Epithelial cell of prostate (primary cell): Measurements from ENCODE around the gene ZYX.

Experiments used
- DNase-seq: peaks from one replicate; pipeline ENCODE4 v3.0.0-alpha.2; 2011; ENCODE audit warnings: low read depth, low spot score
- H3K27ac ChIP-seq: fragments of 450-650 bp; 2 replicates; pipeline ENCODE4 v1.5.1; 2017; ENCODE audit warnings: mild to moderate bottlenecking

ZYX gene, protein sequence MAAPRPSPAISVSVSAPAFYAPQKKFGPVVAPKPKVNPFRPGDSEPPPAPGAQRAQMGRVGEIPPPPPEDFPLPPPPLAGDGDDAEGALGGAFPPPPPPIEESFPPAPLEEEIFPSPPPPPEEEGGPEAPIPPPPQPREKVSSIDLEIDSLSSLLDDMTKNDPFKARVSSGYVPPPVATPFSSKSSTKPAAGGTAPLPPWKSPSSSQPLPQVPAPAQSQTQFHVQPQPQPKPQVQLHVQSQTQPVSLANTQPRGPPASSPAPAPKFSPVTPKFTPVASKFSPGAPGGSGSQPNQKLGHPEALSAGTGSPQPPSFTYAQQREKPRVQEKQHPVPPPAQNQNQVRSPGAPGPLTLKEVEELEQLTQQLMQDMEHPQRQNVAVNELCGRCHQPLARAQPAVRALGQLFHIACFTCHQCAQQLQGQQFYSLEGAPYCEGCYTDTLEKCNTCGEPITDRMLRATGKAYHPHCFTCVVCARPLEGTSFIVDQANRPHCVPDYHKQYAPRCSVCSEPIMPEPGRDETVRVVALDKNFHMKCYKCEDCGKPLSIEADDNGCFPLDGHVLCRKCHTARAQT

DNA sequence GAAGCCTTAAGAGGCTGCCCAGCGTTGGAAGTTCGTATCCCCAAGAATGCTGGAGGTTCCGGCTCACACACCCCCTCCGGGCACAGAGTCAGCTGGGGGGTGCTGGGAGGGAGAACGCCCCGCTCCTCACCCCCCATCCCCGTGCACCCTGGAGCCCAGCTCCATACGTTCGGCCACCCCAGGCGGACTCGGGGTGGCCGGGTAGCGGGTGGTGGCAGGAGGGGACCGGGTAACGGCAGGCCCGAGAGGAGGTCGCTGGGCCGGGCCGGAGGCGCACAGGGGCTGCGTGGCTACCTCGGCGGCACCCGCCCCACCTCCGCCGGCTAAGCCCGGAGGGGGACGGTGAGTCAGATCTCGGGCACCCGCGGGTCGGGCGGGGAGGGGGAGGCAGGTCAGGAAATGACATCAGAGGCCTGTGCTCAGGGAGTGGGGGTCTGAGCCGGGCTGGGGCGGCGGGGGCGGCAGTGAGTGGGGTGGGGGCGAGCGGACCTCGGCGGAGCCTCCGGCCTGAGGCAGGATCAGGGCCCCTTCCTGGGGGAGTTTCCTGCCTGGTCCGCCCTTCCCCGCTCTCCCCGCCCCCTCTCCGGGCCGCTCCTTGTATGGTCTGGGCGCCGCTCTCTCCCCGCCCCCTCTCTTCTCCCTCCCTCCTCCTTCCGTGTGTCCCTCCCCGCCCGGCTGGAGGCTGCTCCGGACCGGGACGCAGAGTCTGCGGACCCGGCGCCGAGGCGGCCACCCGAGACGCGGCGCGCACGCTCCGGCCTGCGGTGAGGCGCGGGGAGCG lies at the start of gene ZYX:
TSS of gene ZYX (plus strand) at position 700 of the 781 bp plus-strand sequence. CDS start 227 bp downstream, outside the sequence.
- peak within 1 kb of the TSS; percentile 97 for H3K27ac ChIP-seq
- DNase-seq: peak; percentile 55

DNA sequence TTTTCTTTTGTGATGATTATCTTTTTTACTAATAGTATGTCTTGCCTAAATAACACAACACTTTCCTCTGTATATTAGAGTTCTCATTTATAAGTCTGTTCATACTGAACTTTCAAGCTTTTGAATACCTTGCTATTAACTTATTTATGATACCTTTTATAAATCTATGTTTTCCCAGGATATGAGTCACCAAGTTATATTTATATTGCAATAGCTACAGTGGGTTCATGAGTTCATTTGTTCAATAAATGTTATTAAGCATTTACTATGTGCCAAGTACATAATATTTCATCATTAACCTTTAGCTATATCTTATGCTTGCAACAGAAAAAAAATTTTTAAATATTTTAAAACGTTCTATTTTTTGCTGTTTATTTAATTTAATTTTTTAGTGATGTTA lies 46.9 kb upstream of the ZYX start:
- no peak overlapping the region for H3K27ac ChIP-seq
- DNase-seq: no peak

DNA sequence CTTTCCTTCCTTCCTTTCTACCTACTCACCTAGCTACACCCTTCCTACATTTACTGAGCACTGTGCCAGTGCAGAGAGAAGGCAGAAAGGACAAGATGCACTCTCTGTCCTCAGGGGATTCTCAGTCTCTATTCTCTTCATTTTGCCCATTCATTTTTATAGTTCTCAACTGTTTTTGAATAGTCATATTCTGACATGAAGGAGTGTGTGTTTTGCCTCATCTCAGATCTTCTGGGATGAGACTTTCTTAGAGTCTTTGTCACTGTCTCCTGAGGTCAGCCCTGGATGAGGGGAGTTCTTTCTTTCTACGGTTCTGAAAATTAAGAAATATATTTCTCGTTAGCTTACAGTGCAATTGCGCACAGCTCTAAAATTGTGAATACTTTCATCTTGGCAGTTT lies 43.9 kb upstream of the ZYX start:
- H3K27ac ChIP-seq: no peak overlapping the region
- DNase-seq: no peak

DNA sequence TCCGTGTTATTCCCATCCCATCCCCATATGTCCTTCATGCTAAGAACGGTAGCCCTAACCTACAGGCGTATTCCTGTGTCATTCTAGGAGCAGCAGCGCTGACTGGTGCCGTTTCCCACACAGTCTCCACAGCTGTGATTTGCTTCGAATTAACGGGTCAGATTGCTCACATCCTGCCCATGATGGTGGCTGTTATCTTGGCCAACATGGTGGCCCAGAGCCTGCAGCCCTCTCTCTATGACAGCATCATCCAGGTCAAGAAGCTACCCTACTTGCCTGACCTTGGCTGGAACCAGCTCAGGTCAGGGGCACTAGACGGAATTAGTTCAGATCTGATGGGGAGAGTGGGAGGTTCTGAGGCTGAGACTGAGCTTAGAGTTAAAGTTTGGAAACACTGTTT lies 39.3 kb upstream of the ZYX start:
- no peak overlapping the region for H3K27ac ChIP-seq
- DNase-seq: no peak

DNA sequence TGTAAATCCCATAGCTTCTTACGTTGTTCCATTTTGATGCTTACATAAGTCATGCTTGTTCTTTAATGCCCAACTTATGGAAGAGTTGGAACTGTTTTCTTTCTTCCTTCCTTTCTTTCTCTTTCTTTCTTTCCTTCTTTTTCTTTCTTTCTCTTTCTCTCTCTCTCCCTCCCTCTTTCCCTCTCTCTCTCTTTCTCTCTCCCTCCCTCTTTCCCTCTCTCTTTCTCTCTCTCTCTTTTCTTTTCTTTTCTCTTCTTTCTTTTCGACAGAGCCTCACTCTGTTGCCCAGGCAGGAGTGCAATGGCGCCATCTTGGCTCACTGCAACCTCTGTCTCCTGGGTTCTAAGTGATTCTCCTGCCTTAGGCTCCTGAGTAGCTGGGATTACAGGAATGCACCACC lies 37.5 kb upstream of the ZYX start:
- DNase-seq: no peak
- H3K27ac ChIP-seq: no peak overlapping the region

DNA sequence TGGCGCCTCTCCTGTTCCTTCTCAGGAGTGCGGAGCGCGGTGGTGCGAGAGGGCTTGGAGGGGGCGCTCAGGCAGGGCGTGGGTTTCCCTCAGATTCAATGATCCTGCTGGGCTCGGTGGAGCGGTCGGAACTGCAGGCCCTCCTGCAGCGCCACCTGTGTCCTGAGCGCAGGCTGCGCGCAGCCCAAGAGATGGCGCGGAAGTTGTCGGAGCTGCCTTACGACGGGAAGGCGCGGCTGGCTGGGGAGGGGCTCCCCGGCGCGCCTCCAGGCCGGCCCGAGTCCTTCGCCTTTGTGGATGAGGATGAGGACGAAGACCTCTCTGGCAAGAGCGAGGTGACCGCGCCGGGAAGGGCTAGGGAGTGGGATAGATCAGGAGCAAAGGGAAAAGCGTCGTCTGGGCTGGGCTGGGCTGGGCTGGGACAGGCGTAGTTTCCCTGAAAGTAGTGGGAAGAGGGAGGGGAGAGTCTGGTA lies 35.7 kb upstream of the ZYX start:
- no peak for DNase-seq
- no peak overlapping the region for H3K27ac ChIP-seq

DNA sequence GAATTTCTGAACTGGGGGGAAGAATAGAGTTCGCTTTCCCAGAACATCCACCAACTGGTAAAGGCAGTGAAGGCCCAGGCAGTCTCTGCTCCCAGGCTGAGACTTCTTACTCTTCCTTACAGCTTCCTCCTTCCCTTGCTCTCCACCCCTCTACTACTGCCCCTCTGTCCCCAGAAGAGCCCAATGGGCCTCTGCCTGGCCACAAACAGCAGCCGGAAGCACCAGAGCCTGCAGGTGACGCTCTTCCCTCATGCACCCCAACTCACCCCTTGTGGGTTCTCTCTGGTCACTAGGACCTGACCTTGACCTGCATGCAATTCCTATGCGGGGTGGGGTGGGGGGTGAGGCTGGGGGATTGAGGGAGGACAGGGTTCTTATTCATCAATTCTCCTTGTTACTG lies 35.1 kb upstream of the ZYX start:
- no peak for DNase-seq
- H3K27ac ChIP-seq: no peak overlapping the region

DNA sequence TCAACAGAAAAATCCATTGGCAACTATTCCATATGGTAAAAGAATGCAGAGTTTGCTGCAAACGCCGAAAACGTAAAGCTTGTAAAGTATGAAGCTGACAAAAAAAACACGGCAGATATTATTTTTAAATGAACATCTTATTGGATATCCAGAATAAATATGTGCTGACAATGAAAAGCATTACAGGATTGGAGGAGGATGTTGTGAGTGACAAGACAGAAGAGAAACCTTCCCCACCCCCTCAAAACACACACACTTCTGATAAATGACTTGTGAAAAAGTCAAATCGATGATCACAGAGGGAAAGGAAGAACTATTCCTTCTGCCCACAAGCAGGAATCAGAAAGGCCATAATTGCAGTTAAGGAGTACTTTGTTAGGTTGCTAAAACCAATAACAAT lies 33.2 kb upstream of the ZYX start:
- no peak overlapping the region for H3K27ac ChIP-seq
- no peak for DNase-seq

DNA sequence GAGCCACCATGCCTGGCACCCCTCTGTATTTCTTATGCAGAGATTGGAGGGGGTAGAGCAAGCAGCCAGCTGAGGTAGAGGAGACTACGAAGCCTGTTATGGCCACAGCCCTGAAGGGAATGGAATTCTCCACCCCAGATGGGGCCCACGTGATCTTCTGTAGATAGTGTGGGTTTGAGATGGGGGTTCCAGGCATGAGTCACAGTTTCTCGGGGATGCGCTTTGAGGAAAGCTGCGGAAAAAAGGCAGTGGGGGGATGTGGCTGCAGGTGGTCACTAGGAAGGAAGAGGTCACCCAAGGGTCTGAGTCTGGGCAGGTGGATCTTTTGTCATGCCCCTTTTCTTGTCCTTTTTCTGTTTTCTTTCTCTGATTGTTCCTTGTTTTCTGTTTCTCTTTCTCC lies 30.1 kb upstream of the ZYX start:
- H3K27ac ChIP-seq: no peak overlapping the region
- no peak for DNase-seq

DNA sequence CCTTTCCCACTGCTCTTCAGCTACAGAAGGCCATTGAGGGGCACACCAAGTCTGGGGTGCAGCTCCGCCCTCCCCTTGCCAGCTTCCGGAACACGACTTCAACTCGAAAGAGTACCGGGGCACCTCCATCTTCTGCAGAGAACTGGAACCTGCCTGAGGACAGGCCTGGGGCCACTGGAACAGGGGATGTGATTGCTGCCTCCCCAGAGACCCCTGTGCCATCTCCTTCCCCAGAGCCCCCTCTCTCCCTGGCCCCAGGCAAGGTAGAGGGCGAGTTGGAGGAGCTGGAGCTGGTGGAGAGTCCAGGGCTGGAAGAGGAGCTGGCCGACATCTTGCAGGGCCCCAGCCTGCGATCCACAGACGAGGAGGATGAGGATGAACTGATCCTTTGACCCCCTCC lies 29.6 kb upstream of the ZYX start:
- H3K27ac ChIP-seq: no peak overlapping the region
- DNase-seq: no peak

DNA sequence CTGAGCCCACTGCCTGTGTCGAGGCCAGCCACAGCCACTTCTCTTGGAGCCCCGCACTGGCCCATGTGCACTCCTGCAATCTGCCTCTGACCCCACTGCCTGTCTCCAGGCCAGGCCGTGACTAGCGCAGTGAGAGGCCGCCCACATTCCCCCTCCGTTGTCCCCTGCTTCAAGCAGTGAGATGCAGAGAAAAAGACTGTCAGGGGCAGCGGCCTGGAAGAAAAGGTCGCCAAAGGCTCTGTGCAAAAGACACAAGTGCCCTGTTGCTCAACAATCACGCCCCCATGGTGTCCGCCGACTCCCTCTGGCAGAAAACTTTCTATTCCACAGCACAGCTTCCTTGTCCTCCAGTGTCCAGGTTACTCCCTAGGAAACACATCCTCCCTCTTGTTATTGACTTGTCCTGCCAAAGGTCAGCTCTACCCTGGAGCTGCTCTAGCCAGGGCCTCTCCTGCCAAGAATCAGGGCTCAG lies 28.6 kb upstream of the ZYX start:
- no peak for DNase-seq
- no peak overlapping the region for H3K27ac ChIP-seq

DNA sequence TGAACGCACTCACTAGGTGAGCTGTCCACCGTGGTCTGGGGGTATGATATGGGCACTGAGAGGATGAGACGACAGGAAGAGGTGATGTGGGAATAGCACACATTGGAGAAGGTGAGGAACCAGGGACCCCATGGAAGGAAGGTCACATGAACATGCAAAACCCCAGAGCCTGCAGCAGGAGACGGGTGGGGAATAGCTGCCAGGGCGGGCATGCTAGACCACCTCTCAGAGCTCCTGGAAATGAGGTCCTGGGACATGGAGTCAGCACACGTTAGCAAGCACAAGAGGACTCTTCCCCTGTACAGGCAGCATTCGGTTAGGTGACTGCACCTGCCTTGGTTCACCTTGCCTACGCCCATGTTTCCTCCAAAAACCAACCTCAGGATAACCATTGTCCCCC lies 26.8 kb upstream of the ZYX start:
- no peak for DNase-seq
- no peak overlapping the region for H3K27ac ChIP-seq

DNA sequence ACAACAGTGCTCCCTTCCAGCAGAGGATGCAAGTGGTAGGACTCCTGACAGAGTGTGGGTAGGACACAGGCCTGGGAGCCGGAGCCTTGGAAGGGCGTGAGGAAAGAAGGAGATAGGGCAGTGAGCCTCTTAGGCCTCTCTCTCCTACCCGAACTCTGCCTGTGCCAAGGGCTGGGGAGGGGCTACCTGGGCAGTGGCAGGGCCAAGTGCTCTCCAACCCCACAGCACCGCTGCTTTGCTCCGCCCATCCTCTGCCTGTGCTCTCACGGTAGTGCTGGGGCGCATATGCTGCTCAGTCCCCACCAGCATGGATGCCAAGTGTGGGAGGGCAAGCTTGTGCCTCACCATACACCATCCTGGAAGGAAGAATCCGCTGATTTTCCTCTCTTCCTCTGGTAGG lies 26.2 kb upstream of the ZYX start:
- DNase-seq: no peak
- no peak overlapping the region for H3K27ac ChIP-seq

DNA sequence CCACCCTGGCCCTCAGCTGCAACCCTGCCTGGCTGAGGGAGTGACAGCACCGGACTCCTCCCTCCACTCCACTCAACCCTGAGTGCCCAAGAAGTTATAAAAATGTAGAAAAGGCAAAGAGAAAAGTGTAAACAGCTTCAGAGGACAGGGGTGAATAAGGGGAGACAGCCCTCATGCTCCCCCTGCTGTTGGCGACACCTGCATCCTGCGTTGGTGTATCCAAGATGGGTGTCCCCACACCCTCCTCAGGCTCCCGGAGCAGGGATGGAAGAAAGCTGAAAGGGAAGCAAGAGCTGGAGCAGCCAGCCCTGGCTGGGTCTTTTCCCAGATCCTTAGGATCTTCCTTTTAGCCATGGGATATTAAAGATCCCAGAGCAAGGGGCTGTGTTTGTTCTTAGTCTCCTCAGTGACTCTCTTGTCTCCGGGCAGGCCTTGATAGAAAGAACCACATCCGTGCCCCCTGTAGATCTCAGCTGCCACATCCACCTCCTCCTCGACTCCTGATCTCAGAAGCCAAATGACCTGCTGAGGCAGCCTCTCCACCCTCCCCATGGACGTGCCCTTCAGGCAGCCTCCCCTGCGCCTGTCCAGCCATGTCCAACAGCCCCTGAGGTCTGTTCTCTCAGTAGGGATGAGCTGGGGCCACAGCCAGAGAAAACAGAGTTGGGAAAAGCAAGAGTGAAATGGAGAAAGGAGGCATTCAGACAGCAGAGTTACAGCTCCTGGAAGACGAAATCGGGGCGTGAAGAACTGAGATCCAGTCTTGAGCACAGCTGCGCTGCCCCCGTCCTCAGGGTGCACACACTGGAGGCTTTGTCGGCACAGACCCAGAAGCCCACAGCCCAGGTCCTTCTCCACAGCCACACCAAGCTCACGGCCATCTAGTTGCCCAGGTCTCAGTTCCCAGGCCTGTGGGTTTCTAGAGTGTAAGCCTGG lies 25.4 kb upstream of the ZYX start:
- H3K27ac ChIP-seq: no peak overlapping the region
- no peak for DNase-seq

DNA sequence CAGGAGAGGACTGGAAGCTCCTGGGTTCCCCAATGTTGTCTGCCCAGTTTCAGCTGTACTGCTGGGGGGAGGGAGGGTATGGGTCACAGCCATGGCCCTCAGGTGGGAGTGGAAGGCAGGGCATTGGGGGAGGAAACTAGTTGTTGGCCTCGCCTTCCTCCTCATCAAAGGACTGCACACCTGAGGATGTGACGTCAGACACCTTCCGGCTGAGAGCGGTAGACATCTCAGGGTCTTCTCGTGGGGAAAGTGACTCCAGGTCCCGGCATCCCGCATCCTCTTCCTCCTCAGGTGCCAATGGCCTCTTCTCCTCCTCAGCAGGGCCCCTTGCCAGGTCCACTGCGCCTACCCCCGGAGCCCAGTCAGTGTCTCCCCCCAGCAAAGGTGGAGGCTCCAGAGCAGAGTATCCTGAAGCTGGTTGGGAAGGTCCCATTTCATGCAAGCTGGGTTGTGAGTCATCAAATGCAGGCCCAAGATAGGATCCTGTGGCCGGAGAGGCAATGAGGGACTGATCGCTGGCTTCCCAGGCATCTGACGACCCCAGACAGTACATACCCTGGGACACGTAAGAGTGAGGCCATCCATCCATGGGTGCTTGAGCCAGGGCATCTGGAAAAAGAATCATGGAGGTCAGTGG lies 24.6 kb upstream of the ZYX start:
- H3K27ac ChIP-seq: no peak overlapping the region
- DNase-seq: no peak

DNA sequence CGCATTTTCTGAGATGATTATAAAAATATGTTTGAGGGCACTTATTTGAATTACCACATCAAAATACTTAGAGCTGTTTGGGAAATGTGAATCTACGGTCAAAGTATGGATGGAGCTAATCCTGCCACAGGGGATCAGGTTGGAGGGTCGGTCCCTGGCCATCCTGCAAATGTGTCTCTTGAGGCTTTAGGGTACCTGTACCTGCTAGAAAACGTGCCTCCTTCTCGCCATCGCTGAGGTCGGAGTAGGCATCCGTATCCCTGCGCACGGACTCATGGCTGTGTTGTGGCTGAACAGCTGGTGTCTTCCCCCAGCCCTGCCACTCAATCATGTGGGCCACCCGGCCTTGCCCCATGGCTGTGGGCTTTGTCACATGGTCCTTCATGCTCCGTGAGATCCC lies 22.5 kb upstream of the ZYX start:
- H3K27ac ChIP-seq: no peak overlapping the region
- no peak for DNase-seq

DNA sequence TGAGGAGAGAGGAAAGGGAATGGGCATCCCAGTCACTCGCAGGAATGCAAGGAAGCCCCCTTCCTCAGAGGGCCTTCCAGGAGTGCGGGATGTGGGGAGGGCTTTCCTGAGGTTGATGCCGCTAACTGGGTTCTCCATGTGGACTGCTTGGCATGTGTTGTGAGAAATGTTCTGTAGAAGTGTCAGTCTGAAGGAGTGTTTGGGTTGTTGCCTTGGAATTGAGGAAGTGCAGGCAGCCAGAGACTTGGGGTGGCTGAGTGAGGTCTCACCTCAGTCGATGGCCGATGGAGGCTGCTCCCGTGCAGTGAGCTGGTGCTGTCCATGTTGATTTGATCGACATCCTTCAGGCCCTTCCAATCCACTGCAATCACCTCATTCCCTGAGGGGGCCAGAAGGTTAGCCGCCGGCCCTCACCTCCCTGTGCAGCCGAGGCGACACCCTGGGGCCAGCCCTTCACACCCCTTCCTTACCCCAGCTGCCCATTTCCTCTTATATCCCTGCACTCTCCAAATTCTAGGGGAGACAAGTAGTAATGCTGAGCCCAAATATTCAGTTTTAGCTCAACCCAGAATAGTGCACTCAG lies 21.3 kb upstream of the ZYX start:
- H3K27ac ChIP-seq: no peak overlapping the region
- DNase-seq: no peak

DNA sequence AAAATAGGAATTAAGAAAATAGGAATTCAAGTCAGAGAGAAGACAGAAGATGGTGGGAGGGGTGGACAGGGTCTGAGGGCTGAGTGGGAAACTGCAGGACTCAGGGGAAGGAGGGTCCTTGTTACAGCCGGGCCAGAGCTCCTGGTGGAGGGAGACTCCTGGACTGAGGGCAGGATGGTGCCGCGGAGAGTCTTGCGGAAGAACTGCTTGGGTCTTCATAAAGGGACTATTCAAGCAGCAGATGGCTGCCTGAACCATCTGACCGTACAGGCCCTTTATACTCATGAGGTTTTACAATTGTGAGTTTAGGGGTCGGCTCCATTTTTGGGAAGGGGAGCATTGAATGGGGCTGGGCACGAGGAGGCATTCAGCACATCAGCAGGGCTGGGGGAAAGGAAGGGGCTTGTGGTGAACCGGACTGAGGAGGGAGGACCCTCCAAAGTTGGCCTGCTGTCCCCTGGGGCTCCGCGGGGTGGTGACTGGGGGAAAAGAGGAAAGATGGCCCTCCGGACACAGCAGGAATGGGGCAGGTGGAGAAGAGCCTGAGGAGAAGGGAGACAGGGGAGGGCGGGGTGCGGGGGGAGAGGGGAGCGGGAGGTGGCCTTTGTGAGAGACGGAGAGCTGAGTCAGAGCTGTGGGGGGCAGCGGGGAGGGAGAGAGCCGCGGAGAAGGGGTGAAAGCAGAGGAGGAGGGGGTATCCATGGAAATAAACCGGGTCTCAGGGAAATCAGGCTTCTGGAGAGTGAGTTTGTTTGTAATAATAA lies 20.2 kb upstream of the ZYX start:
- no peak overlapping the region for H3K27ac ChIP-seq
- no peak for DNase-seq
